ENCODE results near the gene ADGRG3.
A peak's percentile ranks its signal among the peaks of the same experiment; 100 is the strongest.
"Not testable (repeated sequence)": the region's sequence is repeated elsewhere in the genome, so short reads cannot be mapped to it uniquely, and the experiment has no call there.

The ADGRG3 gene

DNA sequence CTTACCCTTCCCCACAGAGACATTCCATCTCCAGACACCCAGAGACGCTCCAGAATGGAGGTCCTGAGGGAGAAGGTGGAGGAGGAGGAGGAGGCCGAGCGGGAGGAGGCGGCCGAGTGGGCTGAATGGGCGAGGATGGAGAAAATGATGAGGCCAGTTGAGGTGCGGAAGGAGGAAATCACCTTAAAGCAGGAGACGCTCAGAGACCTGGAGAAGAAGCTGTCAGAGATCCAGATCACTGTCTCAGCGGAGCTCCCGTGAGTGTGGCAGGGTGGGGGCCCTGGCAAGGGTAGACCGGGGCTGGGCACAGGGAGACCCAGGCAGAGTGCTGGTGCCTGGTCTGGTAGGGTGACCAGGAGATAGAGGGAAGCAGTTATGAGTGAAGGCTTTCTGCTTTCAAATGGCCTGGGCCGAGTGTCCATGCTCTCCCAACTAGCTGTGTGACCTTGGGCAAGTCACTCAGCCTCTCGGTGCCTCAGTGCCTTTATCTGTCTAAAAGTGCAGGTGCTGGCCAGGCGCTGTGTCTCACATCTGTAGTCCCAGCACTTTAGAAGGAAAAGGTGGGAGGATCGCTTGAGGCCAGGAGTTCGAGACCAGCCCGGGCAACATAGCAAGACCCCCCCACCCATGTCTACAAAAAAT lies 29.9 kb downstream of the ADGRG3 start:
- no peak for DNase-seq

DNA sequence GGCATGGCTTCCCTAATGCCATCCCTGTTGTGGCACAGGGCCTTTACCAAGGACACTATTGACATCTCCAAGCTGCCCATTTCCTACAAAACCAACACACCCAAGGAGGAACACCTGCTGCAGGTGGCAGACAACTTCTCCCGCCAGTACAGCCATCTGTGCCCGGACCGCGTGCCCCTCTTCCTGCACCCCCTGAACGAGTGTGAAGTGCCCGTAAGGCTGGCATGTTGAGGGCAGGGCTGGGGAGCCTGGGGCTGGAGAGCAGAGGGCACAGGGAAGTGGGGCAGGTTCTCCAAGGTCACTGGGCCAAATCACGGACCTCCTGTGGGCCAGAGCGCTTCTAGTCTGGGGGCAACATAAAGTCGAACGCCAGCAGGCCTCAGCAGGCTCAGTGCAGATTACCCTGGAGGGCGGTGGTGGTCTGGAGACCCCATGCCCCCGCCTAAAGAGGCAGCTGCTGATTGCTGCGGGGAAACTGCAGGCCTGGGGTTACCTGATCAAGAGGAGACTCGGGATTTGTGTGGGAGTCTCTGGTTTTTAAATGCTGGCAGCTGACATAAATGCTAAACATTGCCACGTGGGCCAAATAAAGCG lies 30.8 kb downstream of the ADGRG3 start:
- no peak for DNase-seq

DNA sequence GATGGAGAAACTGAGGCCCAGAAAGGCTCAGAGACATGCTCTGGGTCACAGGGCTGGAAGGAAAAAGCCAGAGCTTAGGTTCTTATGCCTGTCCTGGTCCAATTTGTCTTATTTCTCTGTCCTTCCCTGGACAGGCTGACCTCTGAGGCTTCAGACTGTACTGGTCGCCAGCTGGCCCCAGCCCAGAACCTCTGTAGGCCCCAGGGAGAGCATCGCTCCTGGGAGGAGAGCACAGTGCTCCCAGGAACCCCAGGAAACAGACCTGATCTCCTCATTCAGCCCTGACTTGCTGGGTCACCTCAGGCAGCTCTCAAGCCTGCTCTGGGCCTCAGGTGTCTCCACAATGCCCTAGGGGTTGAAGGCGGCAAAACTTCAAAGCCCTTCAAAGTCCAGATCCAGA lies 31.4 kb downstream of the ADGRG3 start:
- no peak for DNase-seq

DNA sequence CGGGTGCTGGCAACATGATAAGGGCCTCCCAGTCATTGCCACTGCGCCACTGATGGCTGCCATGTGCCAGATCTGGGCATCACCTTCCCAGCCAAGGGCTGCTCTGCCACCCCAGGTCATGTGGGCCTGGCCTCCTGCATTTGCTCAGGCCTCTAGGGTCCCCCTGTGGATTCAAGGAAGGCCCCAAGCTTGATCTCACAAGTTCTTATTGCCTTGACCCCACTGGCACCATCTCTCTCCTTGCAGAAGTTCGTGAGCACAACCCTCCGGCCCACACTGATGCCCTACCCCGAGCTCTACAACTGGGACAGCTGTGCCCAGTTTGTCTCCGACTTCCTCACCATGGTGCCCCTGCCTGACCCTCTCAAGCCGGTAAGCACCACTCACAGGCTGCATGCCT lies 31.8 kb downstream of the ADGRG3 start:
- peak; percentile 39 for DNase-seq

DNA sequence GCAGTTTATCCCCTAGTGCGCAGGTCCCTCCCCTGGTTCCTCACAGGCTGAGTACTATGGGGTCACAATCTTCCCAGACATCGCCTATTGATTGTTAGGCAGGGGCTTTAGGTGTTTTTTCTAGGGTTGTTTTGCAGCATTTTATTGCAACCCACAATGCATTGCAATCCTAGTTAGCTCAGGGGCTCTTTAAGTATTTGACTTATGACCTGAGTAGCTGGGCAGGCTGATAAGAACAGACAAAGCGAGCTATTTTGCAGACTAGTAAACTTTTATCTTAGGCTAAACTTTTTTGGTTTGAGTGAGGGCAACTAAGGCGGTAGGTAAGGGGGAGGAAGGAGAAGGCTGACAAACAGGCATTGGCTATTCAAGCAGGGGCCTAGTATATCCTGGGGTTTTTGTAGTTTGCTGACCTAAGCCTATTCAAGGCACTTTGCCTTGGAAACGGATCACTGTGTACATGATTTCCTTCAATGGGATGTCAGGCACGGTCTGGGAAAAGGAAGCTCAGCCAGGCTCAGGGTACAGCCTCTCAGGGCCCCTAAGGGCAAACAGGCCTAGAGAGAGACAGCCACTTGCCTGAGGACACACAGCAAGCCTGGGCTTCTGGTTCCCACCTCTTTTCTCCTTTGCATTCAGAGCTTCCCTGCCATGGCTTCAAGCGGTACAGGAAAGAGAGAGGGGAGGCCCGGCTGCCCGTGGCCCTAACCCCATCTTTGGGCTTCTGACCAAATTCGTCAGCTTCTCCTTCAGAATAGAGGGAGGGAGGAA lies 32.9 kb downstream of the ADGRG3 start:
- DNase-seq: peak; percentile 76

DNA sequence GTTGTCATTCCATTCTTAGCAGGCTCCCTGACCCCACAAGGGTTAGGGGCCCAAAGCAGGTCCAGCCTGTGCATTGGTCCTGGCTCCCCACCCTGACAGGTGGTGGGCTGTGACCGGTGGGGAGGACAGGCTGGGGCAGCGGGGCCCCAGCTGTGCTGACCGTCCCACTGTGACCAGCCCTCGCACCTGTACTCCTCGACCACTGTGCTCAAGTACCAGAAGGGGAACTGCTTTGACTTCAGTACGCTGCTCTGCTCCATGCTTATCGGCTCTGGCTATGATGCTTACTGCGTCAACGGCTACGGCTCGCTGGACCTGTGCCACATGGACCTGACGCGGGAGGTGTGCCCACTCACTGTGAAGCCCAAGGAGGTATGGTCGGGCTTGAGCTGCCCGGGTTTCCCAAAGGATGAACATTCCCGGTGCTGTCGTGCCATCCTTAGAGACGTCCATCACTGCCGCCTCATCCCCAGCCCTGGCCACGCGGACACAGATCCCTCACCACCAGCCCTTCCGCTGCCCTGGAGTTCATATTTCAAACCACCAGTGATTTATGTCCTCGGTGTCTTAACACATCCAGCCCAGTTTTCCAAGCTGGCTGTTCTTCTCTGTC lies 33.8 kb downstream of the ADGRG3 start:
- no peak for DNase-seq

DNA sequence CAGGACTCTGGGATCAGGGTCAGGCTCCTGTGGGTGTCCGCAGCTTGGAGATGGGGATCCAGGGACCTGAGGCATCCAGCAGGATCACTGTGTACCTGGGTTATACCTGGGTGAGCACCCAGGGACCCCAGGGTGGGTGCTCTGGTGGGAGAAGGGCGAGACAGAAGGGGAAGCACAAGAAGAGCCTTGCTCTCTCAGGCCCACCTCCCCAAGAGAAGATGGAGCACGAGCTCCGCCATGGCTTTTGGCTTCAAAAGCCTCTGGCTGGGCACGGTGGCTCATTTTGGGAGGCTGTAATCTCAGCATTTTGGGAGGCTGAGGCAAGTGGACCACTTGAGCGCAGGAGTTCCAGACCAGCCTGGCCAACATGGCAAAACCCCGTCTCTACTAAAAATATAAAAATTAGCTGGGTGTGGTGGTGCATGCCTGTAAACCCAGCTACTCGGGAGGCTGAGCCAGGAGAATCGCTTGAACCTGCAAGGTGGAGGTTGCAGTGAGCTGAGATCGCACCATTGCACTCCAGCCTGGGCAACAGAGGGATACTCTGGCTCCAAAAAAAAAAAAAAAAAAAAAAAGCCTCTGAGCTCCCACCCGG lies 35.4 kb downstream of the ADGRG3 start:
- no peak for DNase-seq

DNA sequence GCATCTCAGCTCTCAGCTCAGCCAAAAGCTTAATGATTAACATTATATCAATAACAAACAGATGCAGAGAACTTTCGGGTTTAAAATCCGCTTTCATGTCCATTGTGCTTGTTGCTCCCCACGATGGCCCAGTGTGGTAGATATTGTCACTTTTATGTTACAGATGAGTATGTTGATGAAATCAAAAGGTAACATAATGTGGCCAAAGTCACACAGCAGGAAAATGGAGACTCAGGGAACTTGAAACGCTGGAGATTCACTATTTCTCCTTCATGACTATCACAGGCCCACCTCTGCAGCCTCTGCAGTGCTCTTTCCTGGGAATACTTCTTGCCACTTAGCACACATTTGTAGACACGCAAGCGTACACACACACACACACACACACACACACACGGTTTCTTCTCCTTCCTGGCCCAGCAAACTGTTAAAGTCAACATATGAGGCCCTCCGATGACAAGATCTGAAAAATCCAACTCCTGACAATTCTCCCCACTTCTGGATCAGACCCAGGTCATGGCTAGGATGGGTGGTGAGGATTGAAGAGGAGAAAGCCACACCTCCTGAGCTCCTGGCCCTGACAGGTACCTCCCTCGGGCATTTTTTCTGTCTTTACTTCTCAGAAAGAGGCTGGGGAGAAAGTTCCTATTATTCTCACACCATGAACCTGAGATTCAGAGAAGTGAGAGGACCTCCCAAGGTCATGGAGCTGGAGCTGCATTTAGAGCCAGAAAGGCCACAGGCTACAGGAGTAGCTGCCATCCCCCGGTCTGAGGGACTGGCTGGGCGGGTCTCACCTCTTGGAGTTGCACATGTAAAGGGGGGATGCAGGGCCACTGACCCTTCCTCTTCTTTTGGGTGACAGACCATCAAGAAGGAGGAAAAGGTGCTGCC lies 36.2 kb downstream of the ADGRG3 start:
- DNase-seq: no peak

DNA sequence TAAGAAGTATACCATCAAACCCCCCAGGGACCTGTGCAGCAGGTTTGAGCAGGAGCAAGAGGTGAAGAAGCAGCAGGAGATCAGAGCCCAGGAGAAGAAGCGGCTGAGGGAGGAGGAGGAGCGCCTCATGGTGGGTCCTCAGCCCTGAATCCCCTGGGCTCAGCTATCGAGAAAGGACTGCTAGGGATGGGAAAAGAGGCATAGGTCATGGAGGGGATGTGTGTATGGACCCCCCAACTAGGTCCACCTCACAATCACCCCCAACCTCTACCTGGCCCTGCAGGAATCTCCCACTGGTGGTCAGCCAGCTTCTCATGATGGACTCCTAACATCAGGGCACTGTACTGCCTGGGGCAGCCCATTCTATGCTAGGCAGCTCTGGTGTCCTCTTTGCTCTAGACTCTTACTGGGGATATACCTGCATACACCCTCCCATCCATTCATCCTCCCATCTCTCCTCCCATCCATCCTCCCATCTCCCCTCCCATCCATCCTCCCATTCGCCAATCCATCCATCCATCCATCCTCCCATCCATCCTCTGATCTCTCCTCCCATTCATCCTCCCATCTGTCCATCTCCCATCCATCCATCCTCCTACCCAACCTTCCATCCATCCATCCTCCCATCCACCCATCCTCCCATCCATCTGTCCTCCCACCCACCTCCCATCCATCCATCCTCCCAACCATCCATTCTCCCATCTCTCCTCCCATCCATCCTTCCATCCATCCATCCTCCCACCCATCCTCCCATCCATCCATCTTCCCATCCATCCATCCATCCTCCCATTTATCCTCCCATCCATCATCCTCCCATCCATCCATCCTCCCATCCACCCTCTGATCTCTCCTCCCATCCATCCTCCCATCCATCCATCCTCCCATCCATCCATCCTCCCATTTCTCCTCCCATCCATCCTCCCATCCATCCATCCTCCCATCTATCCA lies 37.1 kb downstream of the ADGRG3 start:
- no peak for DNase-seq

DNA sequence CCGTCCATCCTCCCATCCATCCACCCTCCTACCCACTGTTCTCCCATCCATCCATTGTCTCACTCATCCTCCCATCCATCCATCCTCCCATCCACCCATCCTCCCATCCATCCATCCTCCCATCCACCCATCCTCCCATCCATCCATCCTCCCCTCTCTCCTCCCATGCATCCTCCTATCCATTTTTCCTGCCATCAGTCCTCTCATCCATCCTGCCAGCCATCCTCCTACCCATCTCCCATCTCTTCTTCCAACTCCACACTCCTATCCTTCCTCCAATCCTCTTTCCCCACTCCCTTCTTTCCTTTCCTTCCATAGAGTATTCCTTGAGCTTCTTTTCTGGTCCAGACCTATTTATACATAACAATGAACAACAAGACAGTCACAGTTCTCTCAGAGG lies 38.6 kb downstream of the ADGRG3 start:
- no peak for DNase-seq

DNA sequence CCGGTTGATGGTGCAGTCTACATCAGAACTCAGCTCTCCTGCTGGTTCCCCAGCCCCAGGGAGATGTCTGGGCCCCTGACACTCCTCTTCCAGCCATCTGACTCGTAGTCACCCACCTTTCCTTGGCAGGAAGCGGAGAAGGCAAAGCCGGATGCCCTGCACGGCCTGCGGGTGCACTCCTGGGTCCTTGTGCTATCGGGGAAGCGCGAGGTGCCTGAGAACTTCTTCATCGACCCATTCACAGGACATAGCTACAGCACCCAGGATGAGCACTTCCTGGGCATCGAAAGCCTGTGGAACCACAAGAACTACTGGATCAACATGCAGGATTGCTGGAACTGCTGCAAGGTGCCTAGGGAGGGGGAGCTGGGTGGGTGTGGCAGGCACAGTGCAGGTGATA lies 39.2 kb downstream of the ADGRG3 start:
- no peak for DNase-seq

DNA sequence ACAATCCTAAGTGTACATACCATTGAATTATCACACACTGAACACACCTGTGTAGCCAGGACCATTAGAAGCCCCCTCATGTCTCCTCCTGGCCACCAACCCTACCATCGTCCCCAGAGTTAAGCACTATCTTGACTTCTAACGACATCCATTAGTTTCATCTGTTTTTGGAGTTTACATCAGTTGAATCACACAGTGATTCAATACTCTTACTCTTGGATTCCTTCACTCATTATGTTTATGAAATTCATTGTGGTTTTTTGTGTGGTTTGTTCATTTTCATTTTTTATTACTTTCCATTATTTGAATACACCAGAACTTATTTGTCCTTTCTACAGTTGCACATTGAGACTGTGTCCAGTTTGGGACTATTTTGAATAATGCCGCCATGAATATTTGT lies 40.1 kb downstream of the ADGRG3 start:
- no peak for DNase-seq

DNA sequence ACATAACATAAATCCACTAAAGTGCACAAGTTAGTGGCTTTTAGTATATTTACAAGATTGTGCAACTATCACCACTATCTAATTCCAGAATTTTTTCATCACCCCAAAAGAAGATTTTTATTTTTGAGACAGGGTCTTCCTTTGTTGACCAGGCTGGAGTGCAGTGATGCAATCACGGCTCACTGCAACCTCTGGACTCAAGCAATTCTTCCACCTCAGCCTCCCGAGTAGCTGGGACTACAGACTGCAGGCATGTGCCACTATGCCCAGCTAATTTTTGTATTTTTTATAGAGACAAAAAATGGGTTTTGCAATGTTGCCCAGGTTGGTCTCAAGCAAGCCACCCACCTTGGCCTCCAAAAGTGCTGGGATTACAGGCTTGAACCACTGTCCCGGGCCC lies 41.6 kb downstream of the ADGRG3 start:
- no peak for DNase-seq

DNA sequence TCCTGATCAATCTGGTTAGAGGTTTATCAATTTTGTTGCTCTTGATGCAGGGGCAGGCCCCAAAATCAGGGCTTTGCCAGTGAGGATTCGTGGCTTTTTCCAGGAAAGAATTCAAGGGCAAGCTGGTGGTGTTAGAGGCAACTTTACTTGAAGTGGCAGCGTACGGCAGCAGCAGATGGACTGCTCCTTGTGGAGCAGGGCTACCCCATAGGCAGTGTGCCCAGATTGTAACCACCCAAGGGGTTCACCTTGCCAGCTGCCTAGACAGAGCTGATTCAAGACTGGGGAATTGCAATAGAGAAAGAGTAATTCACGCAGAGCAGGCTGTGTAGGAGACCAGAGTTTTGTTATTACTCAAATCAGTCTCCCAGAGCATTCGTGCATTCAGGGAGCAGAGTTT lies 43.2 kb downstream of the ADGRG3 start:
- no peak for DNase-seq

DNA sequence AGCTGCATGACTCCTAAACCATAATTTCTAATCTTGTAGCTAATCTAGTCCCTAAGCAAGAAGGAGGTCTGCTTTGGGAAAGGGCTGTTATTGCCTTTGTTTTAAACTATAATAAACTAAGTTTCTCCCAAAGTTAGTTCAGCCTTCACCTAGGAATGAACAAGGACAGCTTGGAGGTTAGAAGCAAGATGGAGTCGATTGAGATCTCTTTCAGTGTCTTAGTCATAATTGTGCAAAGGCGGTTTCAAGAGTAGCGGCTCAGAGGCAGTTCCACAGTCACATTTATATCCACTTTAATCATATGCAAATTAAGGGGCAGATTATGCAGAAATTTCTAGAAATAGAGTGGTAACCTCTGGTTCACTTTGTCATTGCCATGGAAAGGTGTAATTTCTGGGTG lies 43.9 kb downstream of the ADGRG3 start:
- no peak for DNase-seq

DNA sequence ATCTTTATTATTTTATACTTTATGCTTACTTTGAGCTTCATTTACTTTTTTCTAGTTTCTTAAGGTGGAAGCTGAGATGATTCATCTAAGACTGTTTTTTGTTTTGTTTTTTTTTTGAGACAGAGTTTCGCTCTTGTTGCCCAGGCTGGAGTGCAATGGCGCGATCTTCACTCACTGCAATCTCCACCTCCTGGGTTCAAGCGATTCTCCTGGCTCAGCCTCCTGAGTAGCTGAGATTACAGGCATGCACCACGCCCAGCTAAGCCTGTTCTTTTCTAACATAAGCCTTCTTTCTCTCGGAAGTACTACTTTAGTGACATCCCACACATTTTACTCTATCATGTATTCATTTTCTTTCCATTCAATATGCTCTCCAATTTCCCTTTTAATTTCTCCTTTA lies 44.5 kb downstream of the ADGRG3 start:
- not testable (repeated sequence) for DNase-seq

DNA sequence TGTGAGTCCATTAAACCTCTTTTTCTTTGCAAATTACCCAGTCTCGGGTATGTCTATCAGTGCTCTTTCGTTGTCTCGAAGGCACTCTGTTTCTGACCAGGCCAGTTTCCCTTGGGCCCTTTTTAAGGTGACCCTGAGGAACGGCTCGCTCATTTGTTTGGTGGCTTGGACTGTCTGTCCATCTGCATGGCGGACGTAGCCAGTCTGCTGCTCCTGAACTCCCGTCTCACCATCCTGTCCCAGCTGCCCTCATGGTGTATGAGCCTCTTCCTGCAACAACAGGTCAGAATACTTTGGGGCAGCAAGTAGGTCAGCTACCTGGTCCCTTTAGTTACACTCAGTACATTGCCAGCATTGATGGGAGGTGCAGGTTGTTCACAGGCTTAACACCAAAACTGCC lies 45.5 kb downstream of the ADGRG3 start:
- DNase-seq: no peak

DNA sequence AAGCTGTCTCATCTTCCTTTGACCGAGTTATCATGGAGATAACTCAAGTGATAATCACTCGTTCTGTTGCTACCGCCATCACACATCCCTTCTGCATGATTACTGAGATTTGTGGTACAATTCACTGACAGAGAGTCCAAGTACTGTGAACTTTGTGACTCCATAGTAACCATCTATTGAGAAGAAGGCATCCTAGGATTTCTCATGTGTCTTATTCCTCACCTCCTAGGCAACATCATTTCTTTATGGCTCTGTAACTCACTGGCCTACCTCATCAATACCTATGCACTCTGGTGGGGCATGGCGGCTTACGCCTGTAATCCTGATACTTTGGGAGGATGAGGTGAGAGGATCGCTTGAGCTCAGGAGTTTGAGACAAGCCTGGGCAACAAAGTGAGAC lies 45.9 kb downstream of the ADGRG3 start:
- DNase-seq: no peak

DNA sequence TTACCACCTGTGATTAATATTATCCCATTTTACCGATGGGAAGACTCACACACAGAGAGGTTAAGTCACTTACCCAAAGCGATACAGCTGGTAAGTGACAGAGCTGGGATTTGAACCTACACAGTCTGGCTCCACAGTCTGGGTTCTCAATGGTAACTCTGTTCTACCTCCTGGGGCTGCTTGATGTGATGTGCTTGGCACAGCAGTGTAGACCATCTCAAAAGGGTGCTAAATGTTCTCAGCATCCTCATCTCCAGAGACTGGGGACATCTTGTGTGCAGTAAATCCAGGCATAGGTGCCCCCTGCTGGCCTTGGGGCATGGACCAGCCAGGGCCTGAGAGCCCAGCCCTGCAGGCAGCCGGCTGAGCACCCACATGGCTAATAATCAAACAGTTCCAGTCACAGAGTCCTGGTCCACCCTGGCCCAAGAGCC lies 52.1 kb downstream of the ADGRG3 start:
- peak; percentile 77 for DNase-seq

DNA sequence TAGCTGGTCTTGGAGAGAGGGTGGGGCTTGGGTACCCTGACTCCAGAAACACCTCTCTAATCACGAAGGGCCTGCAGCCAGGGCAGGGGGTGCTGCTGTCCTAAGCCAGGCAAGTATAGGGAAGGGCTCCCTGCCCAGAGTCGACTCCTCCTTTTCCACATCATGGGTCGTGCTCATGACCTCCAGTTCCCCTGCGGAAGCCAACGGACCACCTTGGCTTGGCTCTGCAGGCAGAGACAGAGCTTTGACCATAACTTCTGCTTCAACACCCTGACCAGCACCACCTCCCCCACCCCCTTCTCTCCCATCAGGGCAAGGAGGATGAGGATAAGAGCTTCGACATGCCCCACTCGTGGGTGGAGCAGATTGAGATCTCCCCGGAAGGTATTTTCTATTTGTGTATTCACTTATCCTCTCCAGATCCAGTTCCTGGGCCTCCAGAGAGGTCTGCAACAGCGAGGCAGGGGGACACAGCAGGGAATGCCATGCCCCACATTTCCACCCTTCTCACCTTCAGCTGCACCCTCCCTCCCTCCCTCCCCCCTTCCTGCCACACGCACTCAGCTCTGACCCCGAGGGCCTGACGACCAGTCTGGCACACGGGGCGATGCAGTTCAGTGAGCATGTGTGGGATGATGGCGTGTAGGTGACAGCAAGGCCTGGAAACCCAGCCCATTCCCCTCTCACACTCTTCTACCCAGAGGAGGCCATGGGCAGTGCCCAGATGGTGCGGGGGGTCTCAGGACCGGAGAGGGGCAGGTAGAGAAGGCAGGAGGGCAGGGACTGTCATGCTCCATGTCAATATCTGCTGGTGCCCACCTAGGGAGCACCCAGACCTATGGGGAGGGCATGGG lies 53.5 kb downstream of the ADGRG3 start:
- DNase-seq: no peak

DNA sequence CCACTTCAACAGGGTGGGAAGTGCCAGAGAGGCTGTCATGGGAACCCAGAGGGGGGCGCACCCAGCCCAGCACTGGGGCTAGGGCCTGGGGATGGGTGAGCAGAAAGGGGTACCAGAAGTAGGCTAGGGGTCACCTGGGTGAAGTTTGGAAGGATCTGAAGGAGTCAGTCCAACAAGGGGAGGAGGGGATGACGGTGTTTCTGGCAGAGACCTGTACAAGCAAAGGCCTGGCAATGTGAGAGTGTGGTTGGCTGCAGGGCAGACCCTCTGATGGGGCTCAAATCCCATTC lies 54.0 kb downstream of the ADGRG3 start:
- no peak for DNase-seq

All from hematopoietic multipotent progenitor cell treated with erythropoietin and hydrocortisone succinate and interleukin-3 and kit ligand, for 8 days (in vitro differentiated cells).